ENCODE results near the gene TBC1D14. TPM values are rescaled to one million over a fixed set of nuclear protein-coding genes. Genes with fewer than 3 reads are reported as not detected.

Gene TBC1D14
- polyA plus RNA-seq, 1 experiment = 35.8 TPM

GRCh38 chr4:7066006-7066405 is 156.4 kb downstream of the TBC1D14 start:
- ChIA-PET CTCF (interaction anchor here (1.5 to 10.8 kb wide), 3 partner anchors 23 to 346 kb away, joined by 3 to 116 read pairs (median 45); partner anchors contain the start of gene TADA2B), POLR2A (no interaction called here)
- Histone ChIP-seq H3K27me3 (ENCODE audit: control insufficient read depth, insufficient read depth, low read length) (no peaks in the 10 kb centered on the region), H3K4me3 (ENCODE audit: low read depth, low read length) (no peak overlapping the region), H3K36me3 (ENCODE audit: control insufficient read depth, insufficient read depth, low read length) (peaks cover 13% of the 10 kb centered on the region)
- no peak for DNase-seq (ENCODE audit: low read depth)
- TF ChIP-seq CTCF (IDR thresholded peaks at IDR 0.05; ENCODE audit: insufficient read depth, low read depth, low read length) = no peak

GRCh38 chr4:7066493-7066892 is 156.9 kb downstream of the TBC1D14 start:
- ChIA-PET CTCF (interaction anchor here (1.5 to 10.8 kb wide), 3 partner anchors 23 to 346 kb away, joined by 3 to 116 read pairs (median 45); partner anchors contain the start of gene TADA2B), POLR2A (no interaction called here)
- DNase-seq (ENCODE audit: low read depth) = no peak
- no peaks in the 10 kb centered on the region for H3K27me3 ChIP-seq (ENCODE audit: control insufficient read depth, insufficient read depth, low read length)
- TF ChIP-seq CTCF (IDR thresholded peaks at IDR 0.05; ENCODE audit: insufficient read depth, low read depth, low read length) = no peak
- H3K36me3 ChIP-seq (ENCODE audit: control insufficient read depth, insufficient read depth, low read length) = peaks cover 13% of the 10 kb centered on the region
- peak overlapping the region; percentile 70 for H3K4me3 ChIP-seq (ENCODE audit: low read depth, low read length)

GRCh38 chr4:7067126-7067451 is 157.5 kb downstream of the TBC1D14 start:
- Histone ChIP-seq H3K36me3 (ENCODE audit: control insufficient read depth, insufficient read depth, low read length) (peaks cover 7% of the 10 kb centered on the region), H3K27me3 (ENCODE audit: control insufficient read depth, insufficient read depth, low read length) (no peaks in the 10 kb centered on the region), H3K4me3 (ENCODE audit: low read depth, low read length) (peak overlapping the region; percentile 70)
- TF ChIP-seq CTCF (IDR thresholded peaks at IDR 0.05; ENCODE audit: insufficient read depth, low read depth, low read length) = no peak
- no peak for DNase-seq (ENCODE audit: low read depth)
- ChIA-PET POLR2A (interaction anchor here (0.6 to 1.2 kb wide), 2 partner anchors 24 to 287 kb away, joined by 3 to 12 read pairs; partner anchors contain the start of gene TADA2B), CTCF (interaction anchor here (0.6 to 10.8 kb wide), 5 partner anchors 24 to 347 kb away, joined by 3 to 116 read pairs (median 4); partner anchors contain the start of gene TADA2B)

GRCh38 chr4:7067452-7068278 is 158.0 kb downstream of the TBC1D14 start, which contains the start of gene GRPEL1:
GRPEL1 (minus strand) TSS chr4:7068064; CDS start chr4:7068032, 32 bp downstream.
- Histone ChIP-seq H3K4me3 (ENCODE audit: low read depth, low read length) (peak within 1 kb of the TSS; percentile 70), H3K36me3 (ENCODE audit: control insufficient read depth, insufficient read depth, low read length) (peaks cover 7% of the 10 kb centered on the region), H3K27me3 (ENCODE audit: control insufficient read depth, insufficient read depth, low read length) (no peaks in the 10 kb centered on the region)
- peak; percentile 97 for DNase-seq (ENCODE audit: low read depth)
- CTCF ChIA-PET = interaction anchor here (0.6 to 10.8 kb wide), 9 partner anchors 24 to 358 kb away, joined by 3 to 116 read pairs (median 4); partner anchors contain the start of genes MRFAP1L1 and TADA2B
- TF ChIP-seq CTCF (IDR thresholded peaks at IDR 0.05; ENCODE audit: insufficient read depth, low read depth, low read length) = no peak
- POLR2A ChIA-PET = interaction anchor here (0.5 to 1.2 kb wide), 3 partner anchors 25 to 371 kb away, joined by 3 to 12 read pairs (median 5); partner anchors contain the start of gene TADA2B

GRCh38 chr4:7068279-7068842 is 158.7 kb downstream of the TBC1D14 start:
- Histone ChIP-seq H3K27me3 (ENCODE audit: control insufficient read depth, insufficient read depth, low read length) (no peaks in the 10 kb centered on the region), H3K36me3 (ENCODE audit: control insufficient read depth, insufficient read depth, low read length) (peaks cover 4% of the 10 kb centered on the region), H3K4me3 (ENCODE audit: low read depth, low read length) (peak overlapping the region; percentile 61)
- ChIA-PET POLR2A (interaction anchor here (1.2 kb wide), 1 partner anchor 25 kb away, joined by 12 read pairs; the partner anchor contains the start of gene TADA2B), CTCF (interaction anchor here (0.7 to 10.8 kb wide), 10 partner anchors 14 to 359 kb away, joined by 3 to 116 read pairs (median 6); partner anchors contain the start of genes MRFAP1L1 and TADA2B)
- DNase-seq (ENCODE audit: low read depth) = no peak
- no peak for TF ChIP-seq CTCF (IDR thresholded peaks at IDR 0.05; ENCODE audit: insufficient read depth, low read depth, low read length)
